Brain microvascular endothelial cell (primary cell): ENCODE results near the gene METTL14.

Source experiments
- DNase-seq: peaks from one replicate; pipeline ENCODE4 v3.0.0-alpha.2; 2020
- H3K27ac ChIP-seq: fragments of 250-450 bp; sonication (Bioruptor Pico); 2 replicates; pipeline ENCODE4 v1.5.1; 2020; ENCODE audit warnings: mild to moderate bottlenecking, moderate library complexity
- H3K27me3 ChIP-seq: fragments of 250-450 bp; sonication (Bioruptor Pico); replicated peaks from 2 replicates; pipeline ENCODE4 v1.5.1; 2020; ENCODE audit warnings: mild to moderate bottlenecking
- H3K36me3 ChIP-seq: fragments of 250-450 bp; sonication (Bioruptor Pico); replicated peaks from 2 replicates; pipeline ENCODE4 v1.5.1; 2020; ENCODE audit warnings: mild to moderate bottlenecking
- H3K4me3 ChIP-seq: 2 replicates; pipeline ENCODE4 v1.5.1; 2011; ENCODE audit warnings: low read depth, mild to moderate bottlenecking, control low read depth, low read length, moderate library complexity
- CTCF ChIP-seq: IDR thresholded peaks from 2 replicates; pipeline ENCODE4 v1.5.1; 2011; ENCODE audit warnings: low read depth, mild to moderate bottlenecking, moderate library complexity, low read length, control low read depth, inconsistent platforms; ENCODE audit errors: missing control alignments
- in situ Hi-C: cut with HindIII; loops from 2 replicates; pipeline ENCODE4 v1.10.0; 2017; ENCODE audit warnings: low sequenced_read_pairs, low pct_ligation_motif_present

METTL14 gene

GRCh38 chr4:118729287-118730286 is 44.4 kb downstream of the METTL14 start:
- in situ Hi-C loops: no loop called here
- H3K27me3 ChIP-seq: no peaks in the 10 kb centered on the region
- H3K4me3 ChIP-seq: no peak overlapping the region
- H3K36me3 ChIP-seq: peaks cover 80% of the 10 kb centered on the region
- DNase-seq: peak; percentile 78
- no peak for TF ChIP-seq CTCF
- peak overlapping the region; percentile 81 for H3K27ac ChIP-seq

- DNase-seq: no peak
- in situ Hi-C loops: no loop called here
- Histone ChIP-seq H3K27ac (no peak overlapping the region), H3K36me3 (peaks cover 79% of the 10 kb centered on the region), H3K27me3 (no peaks in the 10 kb centered on the region), H3K4me3 (no peak overlapping the region)
- TF ChIP-seq CTCF: no peak
Observed at GRCh38 chr4:118730683-118731082, 45.5 kb downstream of the METTL14 start.

- Histone ChIP-seq H3K27me3 (no peaks in the 10 kb centered on the region), H3K4me3 (no peak overlapping the region), H3K27ac (peak overlapping the region; percentile 1), H3K36me3 (peaks cover 74% of the 10 kb centered on the region)
- DNase-seq: peak; percentile 41
- no peak for TF ChIP-seq CTCF
- in situ Hi-C loops: no loop called here
Observed at GRCh38 chr4:118732591-118733330, 47.6 kb downstream of the METTL14 start.

GRCh38 chr4:118734491-118735205 is 49.5 kb downstream of the METTL14 start:
- H3K4me3 ChIP-seq: no peak overlapping the region
- DNase-seq: no peak
- H3K36me3 ChIP-seq: peaks cover 76% of the 10 kb centered on the region
- TF ChIP-seq CTCF: no peak
- in situ Hi-C loops: no loop called here
- no peaks in the 10 kb centered on the region for H3K27me3 ChIP-seq
- peak overlapping the region; percentile 7 for H3K27ac ChIP-seq

- in situ Hi-C loops: no loop called here
- Histone ChIP-seq H3K27me3 (no peaks in the 10 kb centered on the region), H3K36me3 (peaks cover 80% of the 10 kb centered on the region), H3K27ac (no peak overlapping the region), H3K4me3 (no peak overlapping the region)
- TF ChIP-seq CTCF: no peak
- no peak for DNase-seq
Observed at GRCh38 chr4:118736900-118737299, 51.7 kb downstream of the METTL14 start.
